ENCODE measurements around the gene THSD4. TPM values are rescaled to one million over a fixed set of nuclear protein-coding genes. Genes with fewer than 3 reads are reported as not detected.

Gene THSD4
- polyA plus RNA-seq, 1 donor from 2014 or later = 0.46 TPM

- Histone ChIP-seq H3K27me3 (ENCODE audit: insufficient read depth, low read depth, low read length) (no peaks in the 10 kb centered on the region), H3K36me3 (ENCODE audit: insufficient read depth, low read length) (no peaks in the 10 kb centered on the region), H3K9me2 (ENCODE audit: insufficient read depth, low read length) (no peaks in the 10 kb centered on the region), H3K27ac (ENCODE audit: low read length) (no peak overlapping the region), H3K4me2 (ENCODE audit: low read length) (no peak overlapping the region), H3F3A (ENCODE audit: insufficient read depth, low read length, poor library complexity, severe bottlenecking) (no peaks in the 10 kb centered on the region), H3K4me3 (ENCODE audit: low read length) (no peak overlapping the region), H2AFZ (ENCODE audit: low read depth, low read length) (no peak overlapping the region), H4K20me1 (ENCODE audit: insufficient read depth) (no peaks in the 10 kb centered on the region), H3K79me2 (replicated peaks; ENCODE audit: insufficient read depth, low read length) (no peaks in the 10 kb centered on the region), H3K9me3 (ENCODE audit: low read length) (no peaks in the 10 kb centered on the region), H3K9ac (ENCODE audit: low read length) (no peak overlapping the region)
- TF ChIP-seq TAF1 (IDR thresholded peaks at IDR 0.05; ENCODE audit: low read depth) (no peak), CTCF (IDR thresholded peaks at IDR 0.05; ENCODE audit: poor library complexity, severe bottlenecking) (no peak), REST (IDR thresholded peaks at IDR 0.05; ENCODE audit: borderline replicate concordance) (no peak), EZH2 (IDR thresholded peaks at IDR 0.05; ENCODE audit: borderline replicate concordance, insufficient read depth, low read length, poor library complexity, severe bottlenecking) (no peak), RAD21 (conservative IDR thresholded peaks at IDR 0.05) (no peak), EP300 (conservative IDR thresholded peaks at IDR 0.05; ENCODE audit: poor library complexity, severe bottlenecking) (no peak), POLR2AphosphoS5 (IDR thresholded peaks at IDR 0.05) (no peak), MXI1 (conservative IDR thresholded peaks at IDR 0.05; ENCODE audit: poor library complexity, severe bottlenecking) (no peak), SMC3 (conservative IDR thresholded peaks at IDR 0.05; ENCODE audit: poor library complexity) (no peak)
Observed at GRCh38 chr15:71411538-71412482, 296.5 kb downstream of the THSD4 start.

GRCh38 chr15:71413419-71413818 is 298.1 kb downstream of the THSD4 start:
- TF ChIP-seq EZH2 (IDR thresholded peaks at IDR 0.05; ENCODE audit: borderline replicate concordance, insufficient read depth, low read length, poor library complexity, severe bottlenecking) (no peak), RAD21 (conservative IDR thresholded peaks at IDR 0.05) (no peak)
- Histone ChIP-seq H3K27ac (ENCODE audit: low read length) (no peak overlapping the region), H3F3A (ENCODE audit: insufficient read depth, low read length, poor library complexity, severe bottlenecking) (no peaks in the 10 kb centered on the region), H3K36me3 (ENCODE audit: insufficient read depth, low read length) (no peaks in the 10 kb centered on the region), H4K20me1 (ENCODE audit: insufficient read depth) (no peaks in the 10 kb centered on the region), H3K27me3 (ENCODE audit: insufficient read depth, low read depth, low read length) (no peaks in the 10 kb centered on the region), H3K9me2 (ENCODE audit: insufficient read depth, low read length) (no peaks in the 10 kb centered on the region), H3K4me3 (ENCODE audit: low read length) (no peak overlapping the region), H3K9ac (ENCODE audit: low read length) (no peak overlapping the region), H3K9me3 (ENCODE audit: low read length) (no peaks in the 10 kb centered on the region), H3K4me2 (ENCODE audit: low read length) (no peak overlapping the region), H3K79me2 (replicated peaks; ENCODE audit: insufficient read depth, low read length) (no peaks in the 10 kb centered on the region), H2AFZ (ENCODE audit: low read depth, low read length) (no peak overlapping the region)

All from neural cell (in vitro differentiated cells).